PC-9 (cell line): ENCODE data around the gene PSMC3IP. TPM values are rescaled to one million over a fixed set of nuclear protein-coding genes. Genes with fewer than 3 reads are reported as not detected.

Experiments
- Bru-seq: library from RNA; stranded (reverse); fragments of 400-500 nt; gene quantifications from one replicate; lab custom pipeline; 2021; lab: Mats Ljungman, UMichigan
- BruChase-seq, 2 experiments: library from RNA; stranded (reverse); fragments of 400-500 nt; gene quantifications; one replicate each; lab custom pipeline; 2021; lab: Mats Ljungman, UMichigan
- BruUV-seq: library from RNA; stranded (reverse); fragments of 400-500 nt; replicated peaks from 2 replicates; lab custom pipeline; 2021; lab: Mats Ljungman, UMichigan
- CTCF ChIA-PET: fragments of 300-600 bp; sonication (Branson Sonifier 250); formaldehyde crosslinking; loops from one replicate; lab custom pipeline; 2022; ENCODE audit warnings: antibody characterized with exemption; lab: Charles Lee
- POLR2A ChIA-PET: fragments of 300-600 bp; sonication (Branson Sonifier 250); formaldehyde crosslinking; loops from one replicate; lab custom pipeline; 2022; ENCODE audit warnings: antibody characterized with exemption; ENCODE audit not compliant: unreplicated experiment; lab: Charles Lee
- DNase-seq, 2 experiments: peaks; one replicate each; pipeline versions ENCODE4 v3.0.0 to v3.0.0-alpha.2; 2015 to 2022; ENCODE audit warnings: mixed read lengths in 1 of 2
- H2AFZ ChIP-seq: fragments of 200-600 bp; sonication (generic); 2 replicates; pipeline ENCODE4 v1.8.1; 2017; ENCODE audit warnings: antibody characterized with exemption
- H3F3A ChIP-seq: fragments of 200-600 bp; sonication (generic); 2 replicates; pipeline ENCODE4 v1.8.1; 2017; ENCODE audit warnings: antibody characterized with exemption, mild to moderate bottlenecking, low read depth; ENCODE audit not compliant: insufficient read depth
- H3K27ac ChIP-seq: fragments of 200-600 bp; sonication (generic); 2 replicates; pipeline ENCODE4 v1.6.1; 2016; ENCODE audit warnings: mixed run types
- H3K27me3 ChIP-seq: fragments of 200-600 bp; sonication (generic); 2 replicates; pipeline ENCODE4 v1.6.1; 2016; ENCODE audit warnings: low read depth, mixed run types; ENCODE audit not compliant: insufficient read depth
- H3K36me3 ChIP-seq: fragments of 200-600 bp; sonication (generic); 2 replicates; pipeline ENCODE4 v1.6.1; 2016; ENCODE audit warnings: low read depth, mixed run types
- H3K4me1 ChIP-seq: fragments of 200-600 bp; sonication (generic); replicated peaks from 2 replicates; pipeline ENCODE4 v1.6.1; 2016; ENCODE audit warnings: mixed run types; ENCODE audit not compliant: insufficient read depth
- H3K4me2 ChIP-seq: fragments of 200-600 bp; sonication (generic); 2 replicates; pipeline ENCODE4 v1.6.1; 2017; ENCODE audit warnings: mixed run types
- H3K4me3 ChIP-seq: fragments of 200-600 bp; sonication (generic); 2 replicates; pipeline ENCODE4 v1.6.1; 2016; ENCODE audit warnings: mixed run types
- H3K79me2 ChIP-seq: fragments of 200-600 bp; sonication (generic); 2 replicates; pipeline ENCODE4 v1.6.1; 2017; ENCODE audit warnings: low read depth, mixed run types
- H3K9me2 ChIP-seq: fragments of 200-600 bp; sonication (generic); 2 replicates; pipeline ENCODE4 v1.8.1; 2017; ENCODE audit warnings: mild to moderate bottlenecking; ENCODE audit not compliant: insufficient read depth
- H3K9me3 ChIP-seq: fragments of 200-600 bp; sonication (generic); 2 replicates; pipeline ENCODE4 v1.8.1; 2016; ENCODE audit warnings: low read depth; ENCODE audit not compliant: insufficient read depth
- H4K20me1 ChIP-seq: fragments of 200-600 bp; sonication (generic); 2 replicates; pipeline ENCODE4 v1.8.1; 2017; ENCODE audit not compliant: insufficient read depth
- EZH2 ChIP-seq: fragments of 200-600 bp; sonication (generic); IDR thresholded peaks from 2 replicates; pipeline ENCODE4 v1.8.0; 2017; ENCODE audit warnings: antibody characterized with exemption, low read depth
- intact Hi-C: fragments of 100-400 bp; cut with micrococcal nuclease; formaldehyde crosslinking; loops from one replicate; pipeline ENCODE4 v1.10.0; 2022; ENCODE audit not compliant: unreplicated experiment
- long read RNA-seq: library from polyadenylated mRNA; stranded (forward); transcript quantifications from one replicate; pipeline ENCODE4 v2.0.0, GENCODE V29; 2022
- total RNA-seq: library from RNA; stranded (reverse); gene quantifications from 2 replicates; pipeline ENCODE4 v1.2.3, GENCODE V29; 2021
- TF ChIP-seq, protein P1 (sequence below): fragments of 200-600 bp; sonication (generic); conservative IDR thresholded peaks from 2 replicates; pipeline ENCODE4 v1.6.1; 2017; ENCODE audit warnings: mixed run types, antibody characterized with exemption, mild to moderate bottlenecking, moderate library complexity

The PSMC3IP gene
- total RNA-seq (10.2 and 13.4 TPM in 2 replicates), Bru-seq, nascent RNA (percentile 73 among the genes with signal in this experiment), BruChase-seq, experiment 1, labeled RNA remaining after a 2-hour chase (percentile 69 among the genes with signal in this experiment), BruChase-seq, experiment 2, labeled RNA remaining after a 6-hour chase (percentile 70 among the genes with signal in this experiment)
- long read RNA-seq, transcript PSMC3IP-204 (7 exons, 1,381 nt) = minor isoform, 11 of 343 reads
- long read RNA-seq, transcript PSMC3IP-202 (8 exons, 1,416 nt) = major isoform, 15 of 343 reads
- long read RNA-seq, partial matches to known transcripts = 0 of 343 reads
- long read RNA-seq, other reads (novel, unspliced or antisense) = 314 of 343 reads

DNA sequence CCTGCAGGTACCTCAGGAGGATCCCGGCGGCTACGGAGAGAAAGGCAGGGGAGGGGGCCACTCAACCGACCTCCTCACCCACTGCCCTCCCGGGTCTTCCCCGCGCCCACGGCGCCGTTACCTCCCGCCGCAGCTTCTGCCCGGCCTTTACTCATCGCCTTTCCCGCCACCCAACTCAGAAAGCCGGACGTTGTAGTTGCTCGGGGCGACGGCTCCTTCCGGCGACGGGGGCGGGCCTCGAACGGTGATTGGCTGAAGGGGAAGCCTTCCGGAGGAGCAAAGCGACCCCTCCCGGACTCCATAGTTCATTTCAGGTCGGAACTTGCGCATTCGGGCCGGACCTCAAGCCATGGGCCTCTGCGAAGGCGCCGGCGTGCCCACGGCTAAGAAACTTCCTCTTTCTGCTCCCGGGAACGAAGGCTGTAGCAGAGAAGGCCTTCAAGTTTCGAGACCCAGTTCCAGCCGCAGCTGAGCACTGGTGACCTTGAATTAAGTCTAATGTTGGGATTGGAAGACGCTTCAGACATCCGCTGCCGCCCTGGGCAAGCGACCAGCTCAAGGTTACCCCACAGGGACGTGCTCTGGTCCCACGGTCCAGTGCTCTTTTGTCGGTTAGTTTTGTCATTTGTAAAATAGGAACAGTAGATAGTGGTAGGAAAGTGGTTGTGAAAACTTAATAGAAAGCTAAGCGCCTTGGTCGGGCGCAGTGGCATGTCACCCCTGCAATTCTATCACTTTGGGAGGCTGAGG is at the start of gene PSMC3IP:
Gene PSMC3IP (minus strand): TSS at position 198 of the 750 bp plus-strand sequence. CDS start 43 bp downstream, at position 155.
- Histone ChIP-seq H4K20me1 (no peaks in the 10 kb centered on the region), H3K36me3 (peaks cover 15% of the 10 kb centered on the region; the same call in 1 of the 2 replicates), H3K9me2 (no peaks in the 10 kb centered on the region), H3K9me3 (no peaks in the 10 kb centered on the region), H3K4me1 (peaks cover 17% of the 10 kb centered on the region; the same call in 1 of the 2 replicates), H3K79me2 (peaks cover 21% of the 10 kb centered on the region), H3K27ac (peak within 1 kb of the TSS; percentile 31), H3F3A (peaks cover 56% of the 10 kb centered on the region), H3K4me2 (peak within 1 kb of the TSS; percentile 97), H3K4me3 (peak within 1 kb of the TSS; percentile 94), H3K27me3 (no peaks in the 10 kb centered on the region), H2AFZ (peak within 1 kb of the TSS; percentile 96)
- ChIA-PET CTCF (interaction anchor here (0.5 to 2.1 kb wide), 17 partner anchors 10 to 561 kb away, joined by 3 to 12 read pairs (median 4); partner anchors contain the start of genes BECN1 and PLEKHH3), POLR2A (interaction anchor here (0.6 to 1.1 kb wide), 8 partner anchors 10 to 509 kb away, joined by 3 to 8 read pairs (median 4); no protein-coding TSS in a partner anchor)
- TF ChIP-seq, protein P1, sequence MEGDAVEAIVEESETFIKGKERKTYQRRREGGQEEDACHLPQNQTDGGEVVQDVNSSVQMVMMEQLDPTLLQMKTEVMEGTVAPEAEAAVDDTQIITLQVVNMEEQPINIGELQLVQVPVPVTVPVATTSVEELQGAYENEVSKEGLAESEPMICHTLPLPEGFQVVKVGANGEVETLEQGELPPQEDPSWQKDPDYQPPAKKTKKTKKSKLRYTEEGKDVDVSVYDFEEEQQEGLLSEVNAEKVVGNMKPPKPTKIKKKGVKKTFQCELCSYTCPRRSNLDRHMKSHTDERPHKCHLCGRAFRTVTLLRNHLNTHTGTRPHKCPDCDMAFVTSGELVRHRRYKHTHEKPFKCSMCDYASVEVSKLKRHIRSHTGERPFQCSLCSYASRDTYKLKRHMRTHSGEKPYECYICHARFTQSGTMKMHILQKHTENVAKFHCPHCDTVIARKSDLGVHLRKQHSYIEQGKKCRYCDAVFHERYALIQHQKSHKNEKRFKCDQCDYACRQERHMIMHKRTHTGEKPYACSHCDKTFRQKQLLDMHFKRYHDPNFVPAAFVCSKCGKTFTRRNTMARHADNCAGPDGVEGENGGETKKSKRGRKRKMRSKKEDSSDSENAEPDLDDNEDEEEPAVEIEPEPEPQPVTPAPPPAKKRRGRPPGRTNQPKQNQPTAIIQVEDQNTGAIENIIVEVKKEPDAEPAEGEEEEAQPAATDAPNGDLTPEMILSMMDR = peak; percentile 53
- TF ChIP-seq EZH2 = no peak
- TSS peak; percentile 64 for BruUV-seq
- intact Hi-C loops = loop anchor here (1.0 to 5.0 kb wide), 4 partner anchors 102 to 360 kb away; partner anchors contain the start of gene BECN1
- peak; percentile 84 to 91 for DNase-seq

DNA sequence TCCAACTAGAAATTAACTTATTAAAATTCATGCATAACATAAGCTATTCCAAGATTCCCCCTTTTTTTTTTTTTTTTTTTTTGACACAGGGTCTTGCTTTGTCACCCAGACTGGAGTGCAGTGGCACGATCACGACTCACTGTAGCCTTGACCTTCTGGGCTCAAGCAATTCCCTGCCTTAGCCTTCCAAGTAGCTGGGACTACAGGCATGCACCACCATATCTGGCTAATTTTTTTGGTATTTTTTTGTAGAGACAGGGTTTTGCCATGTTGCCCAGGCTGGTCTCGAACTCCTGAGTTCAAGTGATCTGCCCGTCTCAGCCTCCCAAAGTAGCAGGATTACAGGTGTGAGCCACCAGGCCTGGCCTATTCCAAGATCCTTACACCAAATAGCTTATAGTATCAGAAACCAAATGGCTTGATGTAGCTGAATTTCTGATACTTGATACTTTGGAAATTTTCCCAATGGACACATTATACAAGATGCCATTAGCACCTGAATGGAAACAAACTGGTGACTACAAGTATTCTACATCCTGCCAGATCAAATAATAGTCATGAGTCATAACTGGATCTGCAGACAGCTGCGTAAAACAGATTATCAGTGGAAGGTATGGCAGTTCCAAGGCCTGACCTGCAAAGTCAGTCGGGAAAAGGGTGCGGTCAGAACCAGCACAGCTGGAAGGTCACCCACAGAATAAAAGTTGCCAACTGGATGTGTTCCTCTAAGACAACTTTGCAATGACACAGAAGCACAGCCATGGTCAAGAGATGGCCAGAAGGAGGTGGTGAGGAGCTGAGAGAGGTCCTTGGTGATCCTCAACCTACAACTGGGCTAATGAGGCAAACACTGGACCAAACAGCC is 46.4 kb upstream of the PSMC3IP start:
- Histone ChIP-seq H3K27ac (peak overlapping the region; percentile 24; the same call in 1 of the 2 replicates), H3K79me2 (no peaks in the 10 kb centered on the region), H3K9me3 (no peaks in the 10 kb centered on the region), H3K4me3 (no peak overlapping the region), H3K4me2 (peak overlapping the region; percentile 17; the same call in 1 of the 2 replicates), H3K36me3 (no peaks in the 10 kb centered on the region), H4K20me1 (no peaks in the 10 kb centered on the region), H3K27me3 (no peaks in the 10 kb centered on the region), H3K9me2 (no peaks in the 10 kb centered on the region), H3F3A (peaks cover 27% of the 10 kb centered on the region), H2AFZ (no peak overlapping the region), H3K4me1 (peaks cover 22% of the 10 kb centered on the region)
- peak; percentile 64 to 92 for DNase-seq
- POLR2A ChIA-PET = interaction anchor here (0.6 kb wide), 1 partner anchor 290 kb away, joined by 13 read pairs; no protein-coding TSS in a partner anchor
- no TSS peak for BruUV-seq
- no peak for TF ChIP-seq EZH2
- TF ChIP-seq, protein P1 = no peak
- CTCF ChIA-PET = interaction anchor here (0.6 kb wide), 1 partner anchor 193 kb away, joined by 3 read pairs; no protein-coding TSS in a partner anchor
- intact Hi-C loops = loop anchor here (5.0 kb wide), 1 partner anchor 33 kb away; the partner anchor contains the start of gene TUBG2
